ENCODE measurements around the gene OGA. TPM values are rescaled to one million over a fixed set of nuclear protein-coding genes. Genes with fewer than 3 reads are reported as not detected.

Gene OGA
- total and polyA plus RNA-seq, 2 donors (not counting 3 experiments of a cell fraction or from before 2014, with no cell fraction given), result 30.8 to 118 TPM

DNA sequence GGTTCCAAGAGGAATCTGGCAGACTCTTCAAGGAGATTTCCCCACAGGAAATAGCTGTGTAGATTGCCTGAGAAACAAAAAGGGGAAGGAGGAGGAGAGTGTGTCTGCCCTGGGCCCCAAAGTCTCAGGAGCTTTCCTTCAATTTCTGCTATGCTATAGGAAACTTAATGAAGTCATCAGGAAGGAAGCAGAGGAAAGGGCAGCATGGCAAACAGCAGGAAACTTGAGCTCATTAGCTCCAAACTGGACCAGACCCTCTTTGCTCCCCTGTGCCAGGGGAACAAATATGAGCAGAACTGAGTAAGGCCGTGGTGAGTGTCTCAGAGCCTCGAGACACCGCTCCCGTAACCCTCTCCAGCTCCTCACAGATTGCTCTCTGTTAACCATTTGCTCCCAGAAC lies 30.2 kb upstream of the OGA start:
- Histone ChIP-seq H3K27ac (ENCODE audit: insufficient read depth, low read depth, low read length) (peak overlapping the region; percentile 71), H3K36me3 (ENCODE audit: control insufficient read depth in 2 of 2, extremely low read depth in 1 of 2, insufficient read depth in 2 of 2, low read length in 2 of 2) (no peaks in the 10 kb centered on the region), H3K9me3 (replicated peaks; ENCODE audit: control insufficient read depth, insufficient read depth, low read length) (no peaks in the 10 kb centered on the region), H3K4me1 (ENCODE audit: control insufficient read depth, extremely low read depth, insufficient read depth, low read length) (peaks cover 26% of the 10 kb centered on the region), H3K9ac (replicated peaks; ENCODE audit: extremely low read depth, insufficient read depth, low read length) (no peak overlapping the region), H3K79me2 (ENCODE audit: control insufficient read depth, insufficient read depth, low read length) (no peaks in the 10 kb centered on the region), H2AFZ (ENCODE audit: low read depth, low read length) (no peak overlapping the region), H3K4me2 (ENCODE audit: insufficient read depth, low read length) (peak overlapping the region; percentile 18), H3K4me3 (replicated peaks in 1 of 3; ENCODE audit: insufficient read depth in 1 of 3, low read depth in 1 of 3, low read length in 3 of 3) (no peak overlapping the region), H3K27me3 (ENCODE audit: control insufficient read depth in 2 of 2, insufficient read depth in 2 of 2, low read length in 2 of 2) (no peaks in the 10 kb centered on the region), H4K20me1 (replicated peaks; ENCODE audit: control insufficient read depth, extremely low read depth, insufficient read depth, low read length) (no peaks in the 10 kb centered on the region), H3K9me1 (replicated peaks; ENCODE audit: control insufficient read depth, extremely low read depth, insufficient read depth, low read length) (no peaks in the 10 kb centered on the region)
- DNase-seq (ENCODE audit: low read depth, low spot score) (peak; percentile 76), FAIRE-seq (peak; percentile 100)
- dilution Hi-C loops (cut with MboI; ENCODE audit: extremely low pct_ligation_motif_present, low sequenced_read_pairs) (no loop called here), intact Hi-C loops (cut with micrococcal nuclease) (loop anchor here (1.0 to 5.0 kb wide), 2 partner anchors 8 to 89 kb away; no protein-coding TSS in a partner anchor)
- no TSS peak for BruUV-seq (replicated peaks)
- no peak for TF ChIP-seq EZH2 (IDR thresholded peaks at IDR 0.05; ENCODE audit: borderline replicate concordance, low read depth, low read length, severe bottlenecking)
- no peak for TF ChIP-seq FOS (IDR thresholded peaks at IDR 0.05; ENCODE audit: borderline replicate concordance, insufficient read depth, low read length)
- no peak for TF ChIP-seq POLR2AphosphoS5 (IDR thresholded peaks at IDR 0.05; ENCODE audit: insufficient read depth, low read depth, low read length)
- no peak for TF ChIP-seq MAX (IDR thresholded peaks at IDR 0.05; ENCODE audit: insufficient read depth, insufficient read length)
- TF ChIP-seq JUN (IDR thresholded peaks at IDR 0.05; ENCODE audit: borderline replicate concordance, insufficient read depth, insufficient read length, low read depth), result peak; percentile 82
- TF ChIP-seq POLR2A (IDR thresholded peaks at IDR 0.05; ENCODE audit: low read depth, low read length), result no peak
- TF ChIP-seq, protein P1, sequence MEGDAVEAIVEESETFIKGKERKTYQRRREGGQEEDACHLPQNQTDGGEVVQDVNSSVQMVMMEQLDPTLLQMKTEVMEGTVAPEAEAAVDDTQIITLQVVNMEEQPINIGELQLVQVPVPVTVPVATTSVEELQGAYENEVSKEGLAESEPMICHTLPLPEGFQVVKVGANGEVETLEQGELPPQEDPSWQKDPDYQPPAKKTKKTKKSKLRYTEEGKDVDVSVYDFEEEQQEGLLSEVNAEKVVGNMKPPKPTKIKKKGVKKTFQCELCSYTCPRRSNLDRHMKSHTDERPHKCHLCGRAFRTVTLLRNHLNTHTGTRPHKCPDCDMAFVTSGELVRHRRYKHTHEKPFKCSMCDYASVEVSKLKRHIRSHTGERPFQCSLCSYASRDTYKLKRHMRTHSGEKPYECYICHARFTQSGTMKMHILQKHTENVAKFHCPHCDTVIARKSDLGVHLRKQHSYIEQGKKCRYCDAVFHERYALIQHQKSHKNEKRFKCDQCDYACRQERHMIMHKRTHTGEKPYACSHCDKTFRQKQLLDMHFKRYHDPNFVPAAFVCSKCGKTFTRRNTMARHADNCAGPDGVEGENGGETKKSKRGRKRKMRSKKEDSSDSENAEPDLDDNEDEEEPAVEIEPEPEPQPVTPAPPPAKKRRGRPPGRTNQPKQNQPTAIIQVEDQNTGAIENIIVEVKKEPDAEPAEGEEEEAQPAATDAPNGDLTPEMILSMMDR (IDR thresholded peaks at IDR 0.05; ENCODE audit: extremely low read depth in 1 of 2, insufficient read depth in 1 of 2, low read depth in 1 of 2, low read length in 2 of 2), result no peak
- ChIA-PET CTCF (interaction anchor here (0.7 to 3.6 kb wide), 16 partner anchors 8 to 263 kb away, joined by 3 to 41 read pairs (median 6); partner anchors contain the start of gene OGA), POLR2A (interaction anchor here (1.0 kb wide), 1 partner anchor 90 kb away, joined by 3 read pairs; no protein-coding TSS in a partner anchor)
